ENCODE results near the gene ERRFI1.

ERRFI1 gene

GRCh38 chr1:8002329-8002910, 23.7 kb downstream of the ERRFI1 start:
- DNase-seq = no peak

GRCh38 chr1:7995437-7995836, 30.7 kb downstream of the ERRFI1 start:
- no peak for DNase-seq

- no peak for DNase-seq
These were observed 31.3 kb downstream of the ERRFI1 start for GRCh38 chr1:7994827-7995226.

- DNase-seq = no peak
These were observed 32.3 kb downstream of the ERRFI1 start for GRCh38 chr1:7993593-7994479.

GRCh38 chr1:7992885-7993284, 33.2 kb downstream of the ERRFI1 start:
- DNase-seq = no peak

GRCh38 chr1:7991504-7992440, 34.3 kb downstream of the ERRFI1 start:
- DNase-seq = no peak

GRCh38 chr1:7989762-7990428, 36.2 kb downstream of the ERRFI1 start:
- no peak for DNase-seq

- DNase-seq = no peak
These were observed 37.5 kb downstream of the ERRFI1 start for GRCh38 chr1:7988576-7988975.

GRCh38 chr1:7987528-7987927, 38.6 kb downstream of the ERRFI1 start:
- DNase-seq = no peak

- no peak for DNase-seq
These were observed 40.1 kb downstream of the ERRFI1 start for GRCh38 chr1:7985851-7986612.

- no peak for DNase-seq
These were observed 41.3 kb downstream of the ERRFI1 start for GRCh38 chr1:7984811-7985210.

- DNase-seq = no peak
These were observed 42.9 kb downstream of the ERRFI1 start for GRCh38 chr1:7983086-7983778.

- no peak for DNase-seq
These were observed 45.1 kb downstream of the ERRFI1 start for GRCh38 chr1:7980984-7981383.

- DNase-seq = peak; percentile 40
These were observed 50.8 kb downstream of the ERRFI1 start for GRCh38 chr1:7975212-7975865.

GRCh38 chr1:7973086-7973485, 53.0 kb downstream of the ERRFI1 start:
- DNase-seq = no peak

- no peak for DNase-seq
These were observed 53.8 kb downstream of the ERRFI1 start for GRCh38 chr1:7972285-7972684.

GRCh38 chr1:7971024-7971423, 55.1 kb downstream of the ERRFI1 start:
- no peak for DNase-seq

GRCh38 chr1:7970246-7970645, 55.9 kb downstream of the ERRFI1 start:
- no peak for DNase-seq

- no peak for DNase-seq
These were observed 58.5 kb downstream of the ERRFI1 start for GRCh38 chr1:7967651-7968050.

GRCh38 chr1:7967196-7967595, 58.9 kb downstream of the ERRFI1 start:
- no peak for DNase-seq

- DNase-seq = no peak
These were observed 61.6 kb downstream of the ERRFI1 start for GRCh38 chr1:7964476-7964875.

Measured in activated CD4-positive, CD25-positive, alpha-beta regulatory T cell treated with anti-CD3 and anti-CD28 coated beads, Interleukin-2, amount 50 U/mL, for 72 hours (primary cell).